GM12878 (cell line): ENCODE data around the gene GOLPH3. TPM values are rescaled to one million over a fixed set of nuclear protein-coding genes. Genes with fewer than 3 reads are reported as not detected.

Source experiments
- ATAC-seq: fragments of 200-7000 bp; cut with Tn5 transposase; 3 replicates; pipeline ENCODE4 v1.9.1; 2020; ENCODE audit warnings: mild to moderate bottlenecking, moderate library complexity
- BruUV-seq: library from RNA; stranded (reverse); fragments of 400-500 nt; replicated peaks from 2 replicates; lab custom pipeline; 2021; lab: Mats Ljungman, UMichigan
- CTCF ChIA-PET: fragments of 300-600 bp; sonication (Branson Sonifier 250); formaldehyde crosslinking; extraction: SDS; loops from one replicate; lab custom pipeline; 2021; ENCODE audit warnings: inconsistent platforms; lab: Yijun Ruan, JAX
- POLR2A ChIA-PET: fragments of 350-600 bp; formaldehyde crosslinking; extraction: SDS; loops from one replicate; lab custom pipeline; 2021; ENCODE audit warnings: inconsistent platforms; lab: Charles Lee
- RAD21 ChIA-PET: fragments of 300-600 bp; sonication (Branson Sonifier 250); formaldehyde crosslinking; loops from one replicate; lab custom pipeline; 2023; ENCODE audit warnings: antibody characterized with exemption; ENCODE audit not compliant: unreplicated experiment; lab: Charles Lee
- SMC1A ChIA-PET: fragments of 300-600 bp; sonication (Branson Sonifier 250); formaldehyde crosslinking; loops from one replicate; lab custom pipeline; 2023; ENCODE audit not compliant: unreplicated experiment, uncharacterized antibody; lab: Charles Lee
- DNase-seq: peaks from one replicate; pipeline ENCODE4 v3.0.0-alpha.2; 2011; ENCODE audit warnings: low read depth, low spot score
- FAIRE-seq: peaks from 3 replicates; lab custom pipeline; 2011; peaks lifted over from hg19 to GRCh38; lab: Jason Lieb, UNC
- H2AFZ ChIP-seq: 2 replicates; pipeline ENCODE4 v1.6.0; 2011; ENCODE audit warnings: low read depth, low read length, control low read depth; ENCODE audit not compliant: control insufficient read depth
- H3K27ac ChIP-seq: 2 replicates; pipeline ENCODE4 v1.5.1; 2011; ENCODE audit warnings: control low read depth; ENCODE audit not compliant: control insufficient read depth, insufficient read depth
- H3K27me3 ChIP-seq, 2 experiments: replicated peaks in 1 of 2; 2 replicates each; pipeline versions ENCODE4 v1.6.0 to v1.6.1; 2011; ENCODE audit warnings: low read length in 1 of 2; ENCODE audit not compliant: control insufficient read depth in 2 of 2, insufficient read depth in 2 of 2
- H3K36me3 ChIP-seq, 2 experiments: 2 replicates each; pipeline ENCODE4 v1.5.1; 2011; ENCODE audit warnings: low read length in 1 of 2; ENCODE audit not compliant: control insufficient read depth in 2 of 2, insufficient read depth in 2 of 2
- H3K4me1 ChIP-seq: 2 replicates; pipeline ENCODE4 v1.6.1; 2011; ENCODE audit warnings: mild to moderate bottlenecking, low read length, moderate library complexity, mixed read lengths; ENCODE audit not compliant: control insufficient read depth, insufficient read depth
- H3K4me2 ChIP-seq: 2 replicates; pipeline ENCODE4 v1.6.0; 2011; ENCODE audit warnings: control low read depth; ENCODE audit not compliant: control insufficient read depth, insufficient read depth
- H3K4me3 ChIP-seq: fragments of 200-600 bp; sonication (generic); 2 replicates; pipeline ENCODE4 v1.5.1; 2016
- H3K79me2 ChIP-seq: 2 replicates; pipeline ENCODE4 v1.6.0; 2011; ENCODE audit warnings: low read length; ENCODE audit not compliant: control insufficient read depth, insufficient read depth
- H3K9ac ChIP-seq: 2 replicates; pipeline ENCODE4 v1.8.0; 2011; ENCODE audit warnings: low read length, control low read depth, mixed read lengths; ENCODE audit not compliant: control insufficient read depth, insufficient read depth
- H3K9me3 ChIP-seq: replicated peaks from 3 replicates; pipeline ENCODE4 v1.5.1; 2011; ENCODE audit warnings: mild to moderate bottlenecking, low read length; ENCODE audit not compliant: control insufficient read depth, insufficient read depth
- H4K20me1 ChIP-seq: 2 replicates; pipeline ENCODE4 v1.6.0; 2011; ENCODE audit not compliant: control insufficient read depth, insufficient read depth
- ETV6 ChIP-seq, 2 experiments: fragments of 450-650 bp in 1 of 2; IDR thresholded peaks in 1 of 2; conservative IDR thresholded peaks in 1 of 2; 2 replicates each; pipeline ENCODE4 v1.6.1; 2014; ENCODE audit warnings: antibody characterized with exemption in 1 of 2, borderline replicate concordance in 1 of 2, low read depth in 1 of 2, mild to moderate bottlenecking in 1 of 2, moderate library complexity in 1 of 2
- TCF7 ChIP-seq: IDR thresholded peaks from 2 replicates; pipeline ENCODE4 v1.6.1; 2014; ENCODE audit warnings: antibody characterized with exemption, borderline replicate concordance
- ZNF24 ChIP-seq: fragments of 450-650 bp; IDR thresholded peaks from 2 replicates; pipeline ENCODE4 v1.6.1; 2017; ENCODE audit warnings: antibody characterized with exemption, mild to moderate bottlenecking
- WGBS: methylation state at CpG from one replicate; pipeline ENCODE4 v1.1.6; 2016; ENCODE audit warnings: low lambda C conversion rate; ENCODE audit not compliant: insufficient replicate concordance, insufficient coverage; ENCODE audit errors: missing lambda C conversion rate; 5-methylcytosine and 5-hydroxymethylcytosine counted together
- in situ Hi-C: fragments of 300-500 bp; cut with MboI; formaldehyde crosslinking; loops from 9 replicates; pipeline ENCODE4 v1.14.3; 2018; ENCODE audit warnings: mixed read lengths
- intact Hi-C: fragments of 100-400 bp; cut with micrococcal nuclease; formaldehyde crosslinking; loops from one replicate; pipeline ENCODE4 v1.14.2; 2022; ENCODE audit not compliant: unreplicated experiment
- polyA plus RNA-seq, 11 experiments: library from polyadenylated mRNA; depleted of rRNA in 4 of 11; unstranded in 6 of 11; stranded (reverse) in 5 of 11; fragments of >200 nt; fragmentation: Nextera tagmentation in 4 of 11; fragmentation: Illumina TruSeq in 1 of 11; extraction: Ambion mirVana in 4 of 11; extraction: Trizol in 1 of 11; gene quantifications; 1 replicate in 1 of 11; 2 replicates in 10 of 11; pipeline versions ENCODE4 v1.2.1 to v1.2.3, GENCODE V29; 2011 to 2016; ENCODE audit warnings: inconsistent platforms in 2 of 11, missing spikeins in 2 of 11, low read depth in 1 of 11
- total RNA-seq, 4 experiments: library from RNA; depleted of rRNA in 3 of 4; stranded (reverse); fragments of >200 nt in 3 of 4; fragmentation: Illumina TruSeq in 1 of 4; extraction: Trizol in 1 of 4; gene quantifications; 2 replicates each; pipeline versions ENCODE4 v1.2.1 to v1.2.3, GENCODE V29; 2013 to 2021
- TF ChIP-seq, protein P1 (sequence below): IDR thresholded peaks from 2 replicates; pipeline ENCODE4 v1.6.1; 2012; ENCODE audit warnings: low read length, inconsistent platforms

The GOLPH3 gene
- total and polyA plus RNA-seq, 10 of the 15 experiments (the other 5 are each of a cell fraction or from before 2014, with no cell fraction given), result 14.0 to 79.7 (median 43.2) TPM

DNA sequence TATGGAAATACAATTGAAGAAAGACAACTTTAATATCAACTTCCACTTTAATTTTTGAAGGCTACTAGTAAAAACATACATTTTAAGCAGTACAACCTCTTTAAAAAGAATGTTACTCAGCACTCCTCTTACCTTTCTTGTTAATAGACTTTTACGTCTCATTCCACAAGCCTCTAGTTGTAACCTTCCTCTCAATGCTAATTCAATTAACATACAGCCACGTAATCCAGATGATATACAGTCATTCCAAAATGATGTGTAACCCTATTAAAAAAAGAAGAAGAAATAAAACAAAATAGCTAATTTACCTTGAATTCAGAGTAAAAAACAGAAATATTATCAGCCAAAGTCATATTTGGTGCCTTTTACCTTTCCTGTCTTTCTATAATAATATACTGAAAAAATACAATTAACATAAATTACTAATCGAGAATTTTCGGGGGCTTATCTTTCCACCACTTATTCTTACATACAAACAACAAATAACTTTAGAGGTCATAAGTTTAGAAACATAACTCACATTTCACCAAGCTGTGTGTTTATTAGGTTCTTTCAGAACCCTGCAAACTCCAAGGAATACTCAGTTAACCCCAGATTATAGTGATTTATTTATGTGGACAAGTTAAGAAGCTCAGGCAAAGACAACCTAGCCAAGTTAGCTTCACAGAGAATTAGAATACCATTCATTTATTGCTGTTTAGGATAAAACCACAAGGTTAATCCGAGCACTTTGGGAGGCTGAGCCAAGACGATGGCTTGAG is 30.3 kb downstream of the GOLPH3 start:
- H3K79me2 ChIP-seq, result peaks cover 49% of the 10 kb centered on the region
- H3K4me3 ChIP-seq, result no peak overlapping the region
- POLR2A ChIA-PET, result interaction anchor here (0.6 kb wide), 1 partner anchor 27 kb away, joined by 3 read pairs; no protein-coding TSS in a partner anchor
- no peak overlapping the region for H2AFZ ChIP-seq
- H3K4me2 ChIP-seq, result no peak overlapping the region
- SMC1A ChIA-PET, result interaction anchor here (0.8 to 1.3 kb wide), 3 partner anchors 8 to 49 kb away, joined by 3 to 4 read pairs (median 4); no protein-coding TSS in a partner anchor
- TF ChIP-seq ZNF24, result no peak
- no peak for TF ChIP-seq TCF7
- TF ChIP-seq, protein P1, sequence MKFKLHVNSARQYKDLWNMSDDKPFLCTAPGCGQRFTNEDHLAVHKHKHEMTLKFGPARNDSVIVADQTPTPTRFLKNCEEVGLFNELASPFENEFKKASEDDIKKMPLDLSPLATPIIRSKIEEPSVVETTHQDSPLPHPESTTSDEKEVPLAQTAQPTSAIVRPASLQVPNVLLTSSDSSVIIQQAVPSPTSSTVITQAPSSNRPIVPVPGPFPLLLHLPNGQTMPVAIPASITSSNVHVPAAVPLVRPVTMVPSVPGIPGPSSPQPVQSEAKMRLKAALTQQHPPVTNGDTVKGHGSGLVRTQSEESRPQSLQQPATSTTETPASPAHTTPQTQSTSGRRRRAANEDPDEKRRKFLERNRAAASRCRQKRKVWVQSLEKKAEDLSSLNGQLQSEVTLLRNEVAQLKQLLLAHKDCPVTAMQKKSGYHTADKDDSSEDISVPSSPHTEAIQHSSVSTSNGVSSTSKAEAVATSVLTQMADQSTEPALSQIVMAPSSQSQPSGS, result no peak
- no peak for TF ChIP-seq ETV6 (conservative IDR thresholded peaks at IDR 0.05 in 1 of 2, IDR thresholded peaks at IDR 0.05 in 1 of 2; ENCODE audit: borderline replicate concordance in 1 of 2, low read depth in 1 of 2)
- TF ChIP-seq, all 136 proteins: peak for 0
- RAD21 ChIA-PET, result no interaction called here
- WGBS, result 98% methylated on average over 6 of the region's 6 CpGs
- H3K27ac ChIP-seq, result no peak overlapping the region
- DNase-seq (no peak), ATAC-seq (no peak), FAIRE-seq (no peak)
- no peaks in the 10 kb centered on the region for H3K4me1 ChIP-seq
- CTCF ChIA-PET, result interaction anchor here (0.6 to 1.8 kb wide), 4 partner anchors 8 to 186 kb away, joined by 3 to 7 read pairs (median 4); no protein-coding TSS in a partner anchor
- H3K9me3 ChIP-seq, result no peaks in the 10 kb centered on the region
- H3K9ac ChIP-seq, result no peak overlapping the region
- no peaks in the 10 kb centered on the region for H3K27me3 ChIP-seq
- in situ Hi-C loops, result no loop called here
- BruUV-seq, result no TSS peak
- H3K36me3 ChIP-seq, result peaks cover 0 to 6% of the 10 kb centered on the region in 2 experiments; a peak in 3 of 4 replicates
- intact Hi-C loops, result no loop called here
- H4K20me1 ChIP-seq, result no peaks in the 10 kb centered on the region
